ENCODE results near the gene MPV17L2. TPM values are rescaled to one million over a fixed set of nuclear protein-coding genes. Genes with fewer than 3 reads are reported as not detected.
A peak's percentile ranks its signal among the peaks of the same experiment; 100 is the strongest.

Gene MPV17L2
- total and polyA plus RNA-seq, 10 of the 15 experiments (the other 5 are each of a cell fraction or from before 2014, with no cell fraction given), result 5.1 to 57.2 (median 22.9) TPM

DNA sequence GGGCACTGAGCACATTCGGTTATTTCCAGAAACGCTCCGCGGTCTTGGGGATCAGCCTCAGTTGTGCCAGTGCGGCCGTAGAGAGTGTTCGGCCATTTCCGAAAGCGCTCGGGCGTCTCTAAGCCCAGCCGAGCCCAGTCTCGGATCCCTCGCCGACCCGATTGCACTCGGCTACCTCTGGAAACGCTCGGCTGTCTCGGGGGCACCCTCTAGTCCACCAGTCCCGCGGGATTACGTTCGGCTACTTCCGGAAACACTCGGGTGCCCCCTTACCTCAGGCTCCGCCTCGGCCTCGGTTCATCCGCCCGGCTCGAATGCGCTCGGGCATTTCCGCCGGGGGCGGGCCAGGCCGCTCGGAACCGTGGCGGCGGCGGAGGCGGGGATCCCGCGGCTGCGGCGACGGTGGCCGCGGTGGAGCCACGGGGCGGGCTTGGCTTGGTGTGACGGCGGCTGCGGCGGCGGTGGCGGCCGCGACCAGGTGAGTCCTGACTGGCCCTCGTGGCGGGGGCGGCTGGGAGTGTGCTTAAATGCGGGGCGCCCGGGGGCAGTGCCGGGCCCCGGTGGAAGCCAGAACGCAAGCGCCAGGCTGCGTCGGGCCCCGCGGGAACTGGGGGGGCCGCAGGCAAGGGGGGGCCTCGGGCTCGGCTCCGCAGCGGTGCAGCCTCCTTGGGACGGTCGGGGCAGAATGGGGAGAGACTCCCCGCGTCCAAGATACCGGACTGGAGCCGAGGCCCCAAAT, 40.0 kb upstream of the MPV17L2 start, which contains the start of gene PIK3R2 (continued):
- TF ChIP-seq SKIL (IDR thresholded peaks at IDR 0.05; ENCODE audit: low read depth, poor library complexity, severe bottlenecking) (no peak), CUX1 (IDR thresholded peaks at IDR 0.05; ENCODE audit: insufficient replicate concordance, low read depth, low read length) (no peak), POLR2A (IDR thresholded peaks at IDR 0.05; ENCODE audit: low read depth, low read length) (peak; percentile 51), ASH2L (IDR thresholded peaks at IDR 0.05; ENCODE audit: borderline replicate concordance, low read depth) (no peak), LARP7 (IDR thresholded peaks at IDR 0.05) (peak; percentile 97), ZZZ3 (IDR thresholded peaks at IDR 0.05; ENCODE audit: control insufficient read depth, insufficient read length, low read depth) (no peak), SMC3 (IDR thresholded peaks at IDR 0.05; ENCODE audit: borderline replicate concordance, low read length) (no peak), IKZF2 (IDR thresholded peaks at IDR 0.05) (peak in 1 of 2 experiments; percentile 20; a peak in 1 of 4 replicates), BACH1 (IDR thresholded peaks at IDR 0.05; ENCODE audit: borderline replicate concordance) (peak; percentile 82), NR2C2 (IDR thresholded peaks at IDR 0.05; ENCODE audit: borderline replicate concordance, control insufficient read depth, insufficient read length, low read depth) (no peak), GATAD2B (conservative IDR thresholded peaks at IDR 0.05; ENCODE audit: low read depth) (peak; percentile 97), NR2F1 (conservative IDR thresholded peaks at IDR 0.05) (peak; percentile 55; the same call in 1 of the 2 replicates), ELK1 (IDR thresholded peaks at IDR 0.05; ENCODE audit: low read depth, low read length) (peak; percentile 73; the same call in 1 of the 2 replicates), BHLHE40 (IDR thresholded peaks at IDR 0.05; ENCODE audit: borderline replicate concordance in 1 of 2, low read depth in 2 of 2, low read length in 1 of 2) (peak in 1 of 2 experiments; percentile 85; a peak in 2 of 4 replicates)
- TF ChIP-seq, protein P1, sequence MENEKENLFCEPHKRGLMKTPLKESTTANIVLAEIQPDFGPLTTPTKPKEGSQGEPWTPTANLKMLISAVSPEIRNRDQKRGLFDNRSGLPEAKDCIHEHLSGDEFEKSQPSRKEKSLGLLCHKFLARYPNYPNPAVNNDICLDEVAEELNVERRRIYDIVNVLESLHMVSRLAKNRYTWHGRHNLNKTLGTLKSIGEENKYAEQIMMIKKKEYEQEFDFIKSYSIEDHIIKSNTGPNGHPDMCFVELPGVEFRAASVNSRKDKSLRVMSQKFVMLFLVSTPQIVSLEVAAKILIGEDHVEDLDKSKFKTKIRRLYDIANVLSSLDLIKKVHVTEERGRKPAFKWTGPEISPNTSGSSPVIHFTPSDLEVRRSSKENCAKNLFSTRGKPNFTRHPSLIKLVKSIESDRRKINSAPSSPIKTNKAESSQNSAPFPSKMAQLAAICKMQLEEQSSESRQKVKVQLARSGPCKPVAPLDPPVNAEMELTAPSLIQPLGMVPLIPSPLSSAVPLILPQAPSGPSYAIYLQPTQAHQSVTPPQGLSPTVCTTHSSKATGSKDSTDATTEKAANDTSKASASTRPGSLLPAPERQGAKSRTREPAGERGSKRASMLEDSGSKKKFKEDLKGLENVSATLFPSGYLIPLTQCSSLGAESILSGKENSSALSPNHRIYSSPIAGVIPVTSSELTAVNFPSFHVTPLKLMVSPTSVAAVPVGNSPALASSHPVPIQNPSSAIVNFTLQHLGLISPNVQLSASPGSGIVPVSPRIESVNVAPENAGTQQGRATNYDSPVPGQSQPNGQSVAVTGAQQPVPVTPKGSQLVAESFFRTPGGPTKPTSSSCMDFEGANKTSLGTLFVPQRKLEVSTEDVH (IDR thresholded peaks at IDR 0.05; ENCODE audit: low read depth, partially characterized antibody), result no peak

All from GM12878 (cell line).